Stimulated activated naive CD8-positive, alpha-beta T cell treated with anti-CD3 and anti-CD28 coated beads, Interleukin-15, Interleukin-2, amounts not matched to agents 100 U/mL and 50 U/mL, for 24 hours (primary cell): ENCODE measurements around the gene SSNA1.

Experiments used
- ATAC-seq: fragments of 150-1000 bp; cut with Tn5 transposase; one replicate; pipeline ENCODE4 v1.10.0; 2021
- DNase-seq: peaks from one replicate; pipeline ENCODE4 v3.0.0; 2021

Gene SSNA1, protein sequence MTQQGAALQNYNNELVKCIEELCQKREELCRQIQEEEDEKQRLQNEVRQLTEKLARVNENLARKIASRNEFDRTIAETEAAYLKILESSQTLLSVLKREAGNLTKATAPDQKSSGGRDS

DNA sequence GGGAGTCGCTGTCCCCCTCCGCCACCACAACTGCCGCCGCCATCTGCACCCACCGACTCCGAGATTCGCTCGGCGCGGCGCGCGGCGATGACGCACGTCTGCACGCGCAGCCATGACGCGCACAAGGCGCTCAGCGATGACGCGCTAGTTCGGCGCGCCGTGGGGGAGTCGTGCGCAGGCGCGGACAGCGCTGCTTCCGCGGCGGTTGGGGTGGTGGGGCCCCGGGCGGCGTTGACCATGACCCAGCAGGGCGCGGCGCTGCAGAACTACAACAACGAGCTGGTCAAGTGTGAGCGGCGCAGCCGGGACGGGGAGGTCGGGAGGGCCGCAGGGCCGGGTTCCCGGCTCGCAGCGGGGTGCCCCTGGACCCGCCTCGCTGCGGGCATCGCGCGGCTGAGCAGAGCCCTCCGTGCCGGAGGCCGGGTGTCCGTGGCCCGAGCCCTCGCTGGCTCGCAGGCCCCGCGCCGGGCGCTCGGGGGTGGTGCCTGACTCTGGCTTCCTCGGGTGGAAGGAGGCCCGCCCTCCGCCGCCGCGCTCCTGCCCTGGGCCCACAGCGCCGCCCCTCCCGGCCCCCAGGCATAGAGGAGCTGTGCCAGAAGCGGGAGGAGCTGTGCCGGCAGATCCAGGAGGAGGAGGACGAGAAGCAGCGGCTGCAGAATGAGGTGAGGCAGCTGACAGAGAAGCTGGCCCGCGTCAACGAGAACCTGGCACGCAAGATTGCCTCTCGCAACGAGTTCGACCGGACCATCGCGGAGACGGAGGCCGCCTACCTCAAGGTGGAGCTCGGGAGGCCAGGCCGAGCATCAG is at the start of gene SSNA1, which contains the start of gene ANAPC2:
TSS of gene SSNA1 (plus strand) at position 187 of the 807 bp plus-strand sequence. CDS start at position 238, 51 bp downstream.
TSS of gene ANAPC2 (minus strand) at position 71 of the 807 bp plus-strand sequence. CDS start at position 43, 28 bp downstream.
- peak; percentile 82 for ATAC-seq

DNA sequence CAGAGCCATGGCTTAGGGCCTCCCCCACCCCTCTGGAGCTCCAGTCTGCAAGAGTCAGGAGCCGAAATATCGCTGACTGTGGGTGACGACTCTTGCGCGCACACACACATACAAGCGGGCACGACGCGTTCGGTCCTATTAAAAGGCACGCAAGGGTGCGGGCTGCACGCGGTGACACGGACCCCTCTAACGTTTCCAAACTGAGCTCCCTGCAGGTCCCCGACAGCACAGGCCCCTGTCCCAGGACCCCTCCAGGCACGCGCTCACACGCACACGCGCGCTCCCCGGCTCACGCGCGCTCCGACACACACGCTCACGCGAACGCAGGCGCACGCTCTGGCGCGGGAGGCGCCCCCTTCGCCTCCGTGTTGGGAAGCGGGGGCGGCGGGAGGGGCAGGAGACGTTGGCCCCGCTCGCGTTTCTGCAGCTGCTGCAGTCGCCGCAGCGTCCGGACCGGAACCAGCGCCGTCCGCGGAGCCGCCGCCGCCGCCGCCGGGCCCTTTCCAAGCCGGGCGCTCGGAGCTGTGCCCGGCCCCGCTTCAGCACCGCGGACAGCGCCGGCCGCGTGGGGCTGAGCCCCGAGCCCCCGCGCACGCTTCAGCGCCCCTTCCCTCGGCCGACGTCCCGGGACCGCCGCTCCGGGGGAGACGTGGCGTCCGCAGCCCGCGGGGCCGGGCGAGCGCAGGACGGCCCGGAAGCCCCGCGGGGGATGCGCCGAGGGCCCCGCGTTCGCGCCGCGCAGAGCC is 49.6 kb upstream of the SSNA1 start, which contains the start of gene GRIN1:
TSS of gene GRIN1 (plus strand) at position 433 of the 746 bp plus-strand sequence. CDS start 333 bp downstream, outside the sequence.
- ATAC-seq (no peak), DNase-seq (peak; percentile 43)

More for the DNA sequence above, at the start of gene SSNA1, which contains the start of gene ANAPC2:
- DNase-seq, result peak; percentile 97

- DNase-seq (no peak), ATAC-seq (no peak)
These were observed 48.9 kb upstream of the SSNA1 start for GRCh38 chr9:137139468-137140150.

- DNase-seq, result no peak
- no peak for ATAC-seq
These were observed 48.1 kb upstream of the SSNA1 start for GRCh38 chr9:137140151-137141012.

DNA sequence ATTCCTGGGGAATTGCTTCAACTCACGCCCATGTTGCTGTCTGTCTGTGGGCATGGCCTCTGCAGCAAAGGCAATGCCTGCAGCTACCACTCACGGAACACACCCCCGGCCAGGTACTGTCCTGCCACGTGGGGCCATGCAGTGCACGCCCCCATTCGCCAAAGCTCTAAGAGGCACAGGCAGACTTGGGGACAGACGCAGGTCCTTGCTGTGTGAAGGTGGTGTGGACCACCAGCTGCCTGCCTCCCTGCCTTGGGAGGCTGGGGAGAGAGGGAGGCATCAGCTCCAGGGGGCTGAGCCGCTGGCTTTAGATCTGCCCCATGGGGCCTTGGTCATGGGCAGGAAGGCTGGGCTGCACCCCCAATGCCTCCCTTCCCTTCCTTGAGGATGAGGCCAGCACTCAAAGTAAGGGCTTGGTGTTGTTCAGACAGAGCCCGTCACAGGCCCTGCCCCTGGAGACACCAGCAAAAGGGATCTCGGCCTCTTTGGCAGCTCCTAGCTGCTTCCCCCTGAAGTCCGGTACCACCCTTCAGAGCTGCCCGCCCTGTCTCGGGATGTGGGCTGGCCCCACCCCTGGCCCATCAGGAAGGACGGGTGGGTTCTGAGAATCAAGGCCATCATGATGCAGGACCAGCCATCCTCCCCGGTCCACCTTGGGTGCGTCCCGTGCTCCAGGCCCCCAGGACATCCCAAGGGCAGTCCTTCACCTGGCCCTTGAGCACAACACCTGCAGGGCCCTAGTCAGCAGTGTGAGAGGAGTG is 47.2 kb upstream of the SSNA1 start:
- ATAC-seq, result no peak

DNA sequence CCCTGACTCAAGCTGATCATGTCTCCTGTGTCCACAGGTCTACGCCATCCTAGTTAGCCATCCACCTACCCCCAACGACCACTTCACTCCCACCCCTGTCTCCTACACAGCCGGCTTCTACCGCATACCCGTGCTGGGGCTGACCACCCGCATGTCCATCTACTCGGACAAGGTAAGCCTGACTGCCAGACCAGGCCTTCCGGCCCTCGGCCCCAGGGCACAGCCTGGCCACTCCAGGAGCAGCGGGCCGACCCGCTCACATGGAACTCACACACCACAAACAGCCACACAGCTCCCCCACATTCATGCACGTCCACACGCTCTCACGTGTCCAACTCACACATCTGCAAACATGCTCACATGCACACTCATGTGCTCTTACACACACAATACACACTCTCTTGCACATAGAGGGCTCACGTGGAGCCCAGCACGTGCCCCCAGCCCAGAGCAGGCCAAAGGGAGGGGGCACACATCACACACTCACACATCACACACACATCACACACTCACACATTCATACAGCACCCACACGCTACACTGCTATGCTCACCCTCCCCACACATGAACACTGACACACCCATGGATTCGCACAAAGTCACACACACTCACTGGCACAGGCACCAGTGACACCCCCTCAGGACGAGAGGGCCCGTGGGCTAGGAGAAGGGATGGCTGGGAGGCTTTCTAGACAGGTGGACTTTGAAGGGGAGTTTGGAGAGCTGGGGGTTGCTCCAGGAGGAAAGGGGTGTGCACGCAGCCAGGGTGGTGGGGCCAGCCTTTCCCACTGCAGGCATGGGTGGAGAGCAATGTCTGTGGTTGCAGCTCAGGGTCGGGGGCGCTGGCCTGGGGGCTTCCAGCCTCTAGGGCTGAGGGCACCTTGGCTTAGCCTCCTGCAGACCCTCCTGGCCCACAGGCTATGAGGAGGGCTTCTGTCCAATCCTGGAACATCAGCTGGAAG is 46.2 kb upstream of the SSNA1 start:
- ATAC-seq (no peak), DNase-seq (no peak)

More for the DNA sequence above, 47.2 kb upstream of the SSNA1 start:
- no peak for DNase-seq

GRCh38 chr9:137143459-137143858 is 45.0 kb upstream of the SSNA1 start:
- DNase-seq (no peak), ATAC-seq (no peak)

- ATAC-seq (no peak), DNase-seq (no peak)
These were observed 42.5 kb upstream of the SSNA1 start for GRCh38 chr9:137145731-137146526.

- ATAC-seq, result no peak
- DNase-seq, result no peak
These were observed 42.0 kb upstream of the SSNA1 start for GRCh38 chr9:137146527-137146918.

- DNase-seq (no peak), ATAC-seq (no peak)
These were observed 41.2 kb upstream of the SSNA1 start for GRCh38 chr9:137147091-137147792.

DNA sequence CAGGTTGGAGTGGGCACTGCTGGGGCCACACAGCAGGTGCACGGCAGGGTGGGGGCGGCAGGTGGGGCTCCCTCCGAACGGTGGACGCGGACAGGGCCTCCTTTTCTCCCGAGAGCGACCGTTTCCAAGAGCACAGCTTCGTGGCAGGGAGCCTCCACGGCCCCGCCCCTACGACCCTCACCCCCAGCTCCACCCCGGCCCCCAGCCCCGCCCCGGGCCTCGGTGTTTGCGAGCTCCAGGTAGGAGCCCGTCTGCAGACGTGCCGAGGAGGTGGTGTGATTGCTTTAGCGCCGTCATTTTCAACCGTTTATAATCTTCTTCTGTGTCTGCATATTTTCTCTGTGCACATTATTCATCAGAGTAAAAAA is 40.7 kb upstream of the SSNA1 start:
- no peak for DNase-seq
- no peak for ATAC-seq

GRCh38 chr9:137148242-137148641 is 40.2 kb upstream of the SSNA1 start:
- no peak for ATAC-seq
- DNase-seq, result no peak

GRCh38 chr9:137148661-137149060 is 39.8 kb upstream of the SSNA1 start:
- no peak for ATAC-seq

DNA sequence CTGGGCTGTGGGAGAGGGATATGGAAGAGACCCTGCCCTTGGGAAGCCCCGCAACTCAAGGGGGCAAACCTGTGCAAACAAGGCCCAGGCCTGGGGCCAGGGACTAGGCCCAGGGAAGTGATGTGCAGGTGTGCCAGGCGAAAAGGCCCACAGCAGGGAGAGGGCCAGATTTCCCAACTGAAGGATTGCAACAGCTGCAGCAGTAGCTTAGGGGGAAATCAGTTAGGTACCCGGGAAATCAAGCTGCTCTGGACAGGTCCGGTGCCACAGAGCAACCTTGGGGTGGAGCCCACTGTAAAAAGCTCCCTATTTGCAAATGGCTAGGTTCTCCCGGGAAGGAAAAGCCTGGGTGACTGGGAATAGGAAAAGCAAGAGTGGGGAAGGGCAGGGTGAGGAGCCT is 39.1 kb upstream of the SSNA1 start:
- ATAC-seq (no peak), DNase-seq (no peak)

More at GRCh38 chr9:137148661-137149060, 39.8 kb upstream of the SSNA1 start:
- DNase-seq, result no peak

DNA sequence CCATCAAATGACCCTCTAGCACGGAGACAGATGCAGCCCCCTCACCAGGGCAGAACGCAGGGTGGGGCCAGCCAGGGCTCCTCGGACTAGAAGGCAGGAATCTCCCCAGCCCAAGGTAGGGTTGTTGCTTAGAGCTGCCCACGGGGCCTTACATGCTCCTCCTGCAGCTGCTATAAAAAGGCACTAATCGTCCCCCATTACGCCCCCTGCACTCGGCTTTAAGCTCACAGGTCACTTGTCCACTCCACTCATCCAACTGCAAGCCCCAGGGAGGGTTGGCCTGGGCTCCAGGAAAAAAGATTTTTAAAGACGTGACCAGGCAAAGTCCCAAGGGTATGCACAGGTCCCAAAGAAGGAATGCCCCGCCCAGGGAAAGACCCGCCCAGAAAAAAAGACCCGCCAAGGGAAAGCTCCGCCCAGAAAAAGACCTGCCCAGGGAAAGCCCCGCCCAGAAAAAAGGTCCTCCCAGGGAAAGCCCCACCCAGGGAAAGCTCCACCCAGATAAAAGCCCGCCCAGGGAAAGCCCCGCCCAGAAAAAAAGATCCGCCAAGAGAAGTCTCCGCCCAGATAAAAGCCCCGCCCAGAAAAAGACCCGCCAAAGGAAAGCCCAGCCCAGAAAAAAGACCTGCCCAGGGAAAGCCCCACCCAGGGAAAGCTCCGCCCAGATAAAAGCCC is 38.4 kb upstream of the SSNA1 start:
- ATAC-seq, result no peak
- peak; percentile 67 for DNase-seq

- peak; percentile 35 for ATAC-seq
- peak; percentile 75 for DNase-seq
These were observed 37.6 kb upstream of the SSNA1 start for GRCh38 chr9:137150617-137151457.
